GM12865 (cell line): Measurements from ENCODE around the gene ACOX1.

ENCODE experiments used
- DNase-seq: peaks from one replicate; pipeline ENCODE4 v3.0.0; 2010; ENCODE audit warnings: low read depth
- H3K4me3 ChIP-seq: 2 replicates; pipeline ENCODE4 v1.5.1; 2011; ENCODE audit warnings: mild to moderate bottlenecking, low read depth, low read length, control low read depth
- CTCF ChIP-seq: IDR thresholded peaks from 2 replicates; pipeline ENCODE4 v1.5.1; 2011; ENCODE audit warnings: low read length, control low read depth, low read depth, inconsistent platforms; ENCODE audit not compliant: insufficient read depth; ENCODE audit errors: missing control alignments

The ACOX1 gene

GRCh38 chr17:76003915-76004314, 24.9 kb upstream of the ACOX1 start:
- no peak for TF ChIP-seq CTCF
- no peak for DNase-seq
- no peak overlapping the region for H3K4me3 ChIP-seq

GRCh38 chr17:76002100-76002499, 23.1 kb upstream of the ACOX1 start:
- TF ChIP-seq CTCF, result no peak
- no peak for DNase-seq
- H3K4me3 ChIP-seq, result no peak overlapping the region

GRCh38 chr17:76000755-76001521, 22.0 kb upstream of the ACOX1 start, which contains the start of gene CDK3:
TSS of gene CDK3 (plus strand) at chr17:76000855. CDS start at chr17:76001426, 571 bp downstream.
- no peak for TF ChIP-seq CTCF
- DNase-seq, result no peak
- H3K4me3 ChIP-seq, result no peak within 1 kb of the TSS

- no peak overlapping the region for H3K4me3 ChIP-seq
- TF ChIP-seq CTCF, result peak; percentile 85
- DNase-seq, result peak; percentile 70
Measured at GRCh38 chr17:76000016-76000754, 21.2 kb upstream of the ACOX1 start.

- H3K4me3 ChIP-seq, result no peak overlapping the region
- no peak for DNase-seq
- no peak for TF ChIP-seq CTCF
Measured at GRCh38 chr17:75998327-75998795, 19.4 kb upstream of the ACOX1 start.

GRCh38 chr17:75996665-75997590, 18.0 kb upstream of the ACOX1 start:
- DNase-seq, result peak; percentile 84
- no peak for TF ChIP-seq CTCF
- H3K4me3 ChIP-seq, result no peak overlapping the region
